HEK293T (cell line): Measurements from ENCODE around the gene CCDC187.

ENCODE experiments used
- CTCF ChIA-PET: fragments of 350-600 bp; formaldehyde crosslinking; extraction: SDS; loops from one replicate; lab custom pipeline; 2021; ENCODE audit warnings: antibody characterized with exemption, inconsistent platforms; lab: Yijun Ruan, JAX
- POLR2A ChIA-PET: fragments of 350-600 bp; formaldehyde crosslinking; extraction: SDS; loops from one replicate; lab custom pipeline; 2020; ENCODE audit warnings: antibody characterized with exemption, inconsistent platforms; lab: Yijun Ruan, JAX
- DNase-seq: peaks from one replicate; pipeline ENCODE4 v3.0.0; 2012; ENCODE audit warnings: mixed read lengths; ENCODE audit errors: extremely low spot score
- ARNT ChIP-seq: fragments of 450-650 bp; IDR thresholded peaks from 2 replicates; pipeline ENCODE4 v1.6.1; 2017; ENCODE audit warnings: mild to moderate bottlenecking
- BHLHE40 ChIP-seq: fragments of 450-650 bp; IDR thresholded peaks from 2 replicates; pipeline ENCODE4 v1.6.1; 2016; ENCODE audit warnings: mild to moderate bottlenecking, moderate library complexity, borderline replicate concordance
- CTBP1 ChIP-seq: fragments of 450-650 bp; IDR thresholded peaks from 2 replicates; pipeline ENCODE4 v1.6.1; 2016; ENCODE audit warnings: borderline replicate concordance
- ELF4 ChIP-seq: fragments of 450-650 bp; IDR thresholded peaks from 2 replicates; pipeline ENCODE4 v1.6.1; 2017; ENCODE audit warnings: antibody characterized with exemption
- FOXA1 ChIP-seq: fragments of 450-650 bp; IDR thresholded peaks from 2 replicates; pipeline ENCODE4 v1.6.1; 2016; ENCODE audit warnings: mild to moderate bottlenecking
- FOXK2 ChIP-seq: fragments of 450-650 bp; IDR thresholded peaks from 2 replicates; pipeline ENCODE4 v1.6.1; 2016; ENCODE audit warnings: mild to moderate bottlenecking
- FOXM1 ChIP-seq: fragments of 450-650 bp; IDR thresholded peaks from 2 replicates; pipeline ENCODE4 v1.6.1; 2017; ENCODE audit warnings: mild to moderate bottlenecking, borderline replicate concordance
- HDGF ChIP-seq: fragments of 450-650 bp; IDR thresholded peaks from 2 replicates; pipeline ENCODE4 v1.6.1; 2017; ENCODE audit warnings: antibody characterized with exemption, borderline replicate concordance
- L3MBTL2 ChIP-seq: fragments of 450-650 bp; conservative IDR thresholded peaks from 2 replicates; pipeline ENCODE4 v1.6.1; 2016; ENCODE audit warnings: mild to moderate bottlenecking
- LEF1 ChIP-seq: fragments of 450-650 bp; IDR thresholded peaks from 2 replicates; pipeline ENCODE4 v1.6.1; 2017; ENCODE audit warnings: mild to moderate bottlenecking, borderline replicate concordance
- NFRKB ChIP-seq: fragments of 450-650 bp; IDR thresholded peaks from 2 replicates; pipeline ENCODE4 v1.6.1; 2016; ENCODE audit warnings: mild to moderate bottlenecking, moderate library complexity
- SP1 ChIP-seq: fragments of 450-650 bp; IDR thresholded peaks from 2 replicates; pipeline ENCODE4 v1.6.1; 2017
- SUZ12 ChIP-seq: fragments of 450-650 bp; IDR thresholded peaks from 2 replicates; pipeline ENCODE4 v1.6.1; 2016; ENCODE audit warnings: mild to moderate bottlenecking
- TARDBP ChIP-seq: fragments of 450-650 bp; IDR thresholded peaks from 2 replicates; pipeline ENCODE4 v1.6.1; 2016
- ZNF384 ChIP-seq: fragments of 450-650 bp; IDR thresholded peaks from 2 replicates; pipeline ENCODE4 v1.6.1; 2016
- TF ChIP-seq, protein P1 (sequence below): fragments of 450-650 bp; IDR thresholded peaks from 2 replicates; pipeline ENCODE4 v1.6.1; 2016

Gene CCDC187

DNA sequence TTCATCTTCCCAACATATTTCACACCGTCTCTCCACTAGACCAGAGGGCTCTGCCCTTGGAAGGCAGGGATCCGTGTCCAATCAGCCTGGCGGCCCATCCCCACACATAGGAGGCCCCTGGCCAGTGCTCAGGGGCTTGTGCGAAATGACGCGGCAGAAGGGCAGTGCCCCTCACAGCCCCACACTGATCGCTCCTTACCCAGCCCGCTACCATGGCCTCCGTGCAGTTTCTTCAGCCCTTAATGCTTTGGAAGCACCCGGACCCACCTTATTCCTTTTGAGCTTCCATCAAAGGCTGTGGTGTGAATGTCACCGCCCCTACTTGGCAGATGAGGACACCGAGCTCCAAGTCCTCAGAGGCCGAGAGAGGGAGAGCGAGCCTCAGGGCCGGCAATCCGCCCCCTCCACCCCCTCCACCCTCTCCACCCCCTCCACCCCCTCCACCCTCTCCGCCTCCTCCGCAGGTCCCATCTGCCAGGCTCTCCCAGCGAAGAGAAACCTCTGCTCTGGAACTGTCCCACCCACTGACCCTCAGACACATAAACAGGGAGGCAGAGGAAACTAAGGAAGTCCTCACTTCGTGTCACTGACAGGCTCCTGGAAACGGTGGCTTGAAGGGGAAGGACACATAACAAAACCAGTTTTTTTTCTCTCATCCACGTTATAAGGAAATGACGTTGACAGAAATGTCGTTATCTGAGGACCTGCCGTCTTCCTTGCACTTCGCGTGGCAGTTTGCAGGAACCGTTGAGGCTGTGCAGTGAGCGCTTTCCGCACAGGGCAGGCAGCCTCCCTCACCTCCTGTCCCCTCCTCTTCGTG, 72.2 kb downstream of the CCDC187 start:
- POLR2A ChIA-PET: no interaction called here
- CTCF ChIA-PET: no interaction called here
- DNase-seq: no peak
- TF ChIP-seq TARDBP: no peak
- no peak for TF ChIP-seq L3MBTL2
- no peak for TF ChIP-seq FOXK2
- no peak for TF ChIP-seq LEF1
- TF ChIP-seq BHLHE40: no peak
- TF ChIP-seq FOXM1: no peak
- TF ChIP-seq, protein P1, sequence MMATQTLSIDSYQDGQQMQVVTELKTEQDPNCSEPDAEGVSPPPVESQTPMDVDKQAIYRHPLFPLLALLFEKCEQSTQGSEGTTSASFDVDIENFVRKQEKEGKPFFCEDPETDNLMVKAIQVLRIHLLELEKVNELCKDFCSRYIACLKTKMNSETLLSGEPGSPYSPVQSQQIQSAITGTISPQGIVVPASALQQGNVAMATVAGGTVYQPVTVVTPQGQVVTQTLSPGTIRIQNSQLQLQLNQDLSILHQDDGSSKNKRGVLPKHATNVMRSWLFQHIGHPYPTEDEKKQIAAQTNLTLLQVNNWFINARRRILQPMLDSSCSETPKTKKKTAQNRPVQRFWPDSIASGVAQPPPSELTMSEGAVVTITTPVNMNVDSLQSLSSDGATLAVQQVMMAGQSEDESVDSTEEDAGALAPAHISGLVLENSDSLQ: no peak
- no peak for TF ChIP-seq ARNT
- TF ChIP-seq CTBP1: no peak
- no peak for TF ChIP-seq SP1
- no peak for TF ChIP-seq ZNF384
- TF ChIP-seq NFRKB: no peak
- no peak for TF ChIP-seq FOXA1
- no peak for TF ChIP-seq SUZ12
- no peak for TF ChIP-seq HDGF
- TF ChIP-seq ELF4: no peak

DNA sequence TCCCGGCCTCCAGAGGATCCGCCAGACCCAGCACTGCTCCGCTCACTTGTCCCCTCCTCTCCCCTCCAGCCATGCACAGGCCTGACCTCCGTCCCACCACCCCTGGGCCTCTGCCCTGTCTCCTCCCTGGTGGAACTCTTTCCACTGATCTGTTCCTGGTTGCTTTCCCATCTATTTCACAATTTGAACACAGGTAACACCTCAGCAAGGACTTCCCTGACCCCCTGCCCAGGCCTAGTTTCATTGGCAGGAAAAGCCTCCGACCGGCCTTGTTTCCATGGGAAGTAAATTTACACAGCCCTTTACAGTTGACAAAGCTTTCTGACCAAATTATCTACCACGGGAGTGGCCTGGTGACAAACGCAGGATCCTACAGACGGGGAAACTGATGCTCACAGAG, 73.1 kb downstream of the CCDC187 start:
- POLR2A ChIA-PET: no interaction called here
- no peak for DNase-seq
- CTCF ChIA-PET: interaction anchor here (0.6 kb wide), 1 partner anchor 627 kb away, joined by 3 read pairs; no protein-coding TSS in a partner anchor
- TF ChIP-seq TARDBP: no peak

DNA sequence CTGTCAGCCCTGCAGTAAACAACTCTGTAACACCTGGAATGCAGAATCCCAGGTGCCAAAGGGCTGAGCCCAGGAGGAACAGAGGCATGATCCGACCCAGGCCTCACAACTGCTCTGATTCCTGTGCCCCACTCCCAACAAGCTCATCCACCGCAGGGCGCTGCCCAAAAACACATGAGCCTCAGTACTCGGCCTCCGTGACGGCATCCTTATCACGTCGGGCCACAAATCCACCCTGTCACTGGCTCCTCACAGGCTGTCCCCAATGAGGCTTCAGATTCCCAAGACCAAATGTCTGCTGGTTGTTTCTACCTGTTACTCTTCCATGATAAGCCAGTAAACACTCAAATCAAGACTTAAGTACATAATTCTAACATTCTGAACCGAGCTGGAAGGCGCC, 73.5 kb downstream of the CCDC187 start:
- POLR2A ChIA-PET: no interaction called here
- CTCF ChIA-PET: interaction anchor here (0.6 kb wide), 1 partner anchor 627 kb away, joined by 3 read pairs; no protein-coding TSS in a partner anchor
- no peak for TF ChIP-seq HDGF
- no peak for TF ChIP-seq CTBP1
- no peak for TF ChIP-seq SP1
- TF ChIP-seq L3MBTL2: no peak
- no peak for TF ChIP-seq FOXA1
- TF ChIP-seq FOXM1: no peak
- TF ChIP-seq BHLHE40: no peak
- no peak for TF ChIP-seq NFRKB
- TF ChIP-seq, protein P1: no peak
- TF ChIP-seq FOXK2: no peak
- TF ChIP-seq ELF4: no peak
- no peak for TF ChIP-seq SUZ12
- TF ChIP-seq ZNF384: no peak
- no peak for TF ChIP-seq LEF1
- TF ChIP-seq TARDBP: no peak
- no peak for TF ChIP-seq ARNT
- DNase-seq: no peak

DNA sequence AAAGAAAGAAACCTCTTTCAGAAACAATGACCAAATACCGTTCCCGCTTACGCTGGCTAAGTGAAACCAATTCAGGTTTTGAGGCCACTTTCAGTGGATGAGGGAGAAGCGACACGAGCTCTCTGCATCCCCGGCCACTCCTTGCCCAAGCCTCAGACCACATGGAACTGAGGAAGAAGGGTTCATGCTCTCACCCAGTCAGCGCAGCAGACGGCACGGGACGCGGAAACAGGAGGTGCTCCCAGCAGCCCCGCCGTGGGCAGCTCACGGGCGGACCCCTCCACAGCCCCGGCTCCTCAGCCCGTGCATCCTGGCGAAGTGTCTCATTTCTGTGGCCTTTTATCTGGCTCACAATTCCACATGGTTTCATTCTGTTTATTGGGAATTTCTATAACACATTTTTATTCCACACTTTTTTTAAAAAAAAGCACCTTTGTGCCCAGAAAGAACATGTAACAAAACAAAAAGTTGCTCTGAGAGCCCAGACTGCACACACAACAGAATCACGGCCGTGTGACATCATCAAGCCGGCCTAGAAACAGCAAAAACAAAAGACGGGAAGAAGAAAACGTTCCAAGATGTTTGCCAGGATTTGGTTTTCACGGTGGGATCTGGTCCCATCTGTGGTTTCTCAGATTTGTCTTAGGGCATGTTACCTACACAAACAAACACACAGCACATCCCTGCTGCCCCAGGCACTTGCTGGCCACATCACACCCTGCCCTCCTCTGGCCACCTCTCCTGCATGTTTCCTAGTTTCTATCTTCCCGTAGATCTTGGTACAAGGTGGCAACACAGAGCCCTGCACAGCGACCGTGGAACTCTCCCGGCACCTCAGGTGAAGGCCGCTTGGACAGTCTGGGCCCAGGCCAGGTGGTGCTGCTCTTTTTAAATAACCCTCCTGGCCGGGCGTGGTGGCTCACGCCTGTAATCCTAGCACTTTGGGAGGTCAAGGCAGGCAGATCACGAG, 74.5 kb downstream of the CCDC187 start:
- DNase-seq: no peak
- TF ChIP-seq CTBP1 (no peak), LEF1 (no peak), BHLHE40 (no peak), ARNT (no peak), ZNF384 (no peak), TARDBP (no peak), NFRKB (no peak), SP1 (no peak), HDGF (no peak), L3MBTL2 (no peak), SUZ12 (no peak), FOXK2 (no peak), FOXA1 (no peak), FOXM1 (no peak), ELF4 (no peak)
- TF ChIP-seq, protein P1: no peak
- ChIA-PET CTCF (no interaction called here), POLR2A (no interaction called here)

DNA sequence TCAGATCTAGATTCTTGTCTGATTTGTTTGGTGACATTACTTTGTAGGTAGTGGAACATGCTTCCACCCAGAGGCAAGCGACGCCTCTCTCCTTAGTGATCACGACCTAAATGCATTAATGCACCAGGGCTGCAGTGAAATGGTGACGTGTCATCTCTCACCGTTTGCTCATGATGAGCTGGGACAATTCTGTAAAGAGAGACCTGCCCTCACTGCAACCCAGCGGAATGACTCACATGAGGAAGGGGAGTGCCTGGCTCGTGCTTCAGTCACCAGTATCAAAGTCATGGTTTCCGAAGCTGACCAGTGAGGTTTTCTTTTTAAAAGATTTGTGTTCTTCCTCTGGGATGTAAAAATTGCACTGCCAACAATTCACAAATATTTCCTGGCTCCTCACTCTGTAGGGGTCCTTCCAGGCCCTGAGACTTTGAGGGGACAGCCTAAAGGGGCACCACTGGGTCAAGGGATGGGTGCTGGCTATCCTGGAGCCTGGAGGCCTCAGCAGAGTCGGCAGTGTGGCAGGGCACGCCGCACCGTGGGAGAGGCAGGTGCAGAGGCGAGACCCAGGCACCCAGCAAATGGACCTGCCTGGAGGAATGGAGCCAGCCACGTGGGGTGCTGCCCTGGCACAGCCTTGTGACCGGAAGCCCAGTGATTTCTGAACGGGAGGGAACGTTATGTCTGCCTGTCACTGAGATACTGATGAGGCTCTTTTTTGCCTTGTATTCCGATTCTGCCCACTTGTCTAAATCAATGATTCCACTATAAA, 75.6 kb downstream of the CCDC187 start:
- no peak for DNase-seq
- TF ChIP-seq SP1 (no peak), NFRKB (no peak), FOXM1 (no peak), ARNT (no peak), SUZ12 (no peak), LEF1 (no peak), FOXK2 (no peak), HDGF (no peak), L3MBTL2 (no peak), CTBP1 (no peak), BHLHE40 (no peak), ZNF384 (no peak), ELF4 (no peak)
- TF ChIP-seq, protein P1: no peak
- POLR2A ChIA-PET: no interaction called here
- CTCF ChIA-PET: no interaction called here
